ENCODE measurements around the gene TMEM209. TPM values are rescaled to one million over a fixed set of nuclear protein-coding genes. Genes with fewer than 3 reads are reported as not detected.
"Not testable (repeated sequence)": the region's sequence is repeated elsewhere in the genome, so short reads cannot be mapped to it uniquely, and the experiment has no call there.

The TMEM209 gene
- total RNA-seq, 1 experiment from 2014 or later, result 33.9 TPM

DNA sequence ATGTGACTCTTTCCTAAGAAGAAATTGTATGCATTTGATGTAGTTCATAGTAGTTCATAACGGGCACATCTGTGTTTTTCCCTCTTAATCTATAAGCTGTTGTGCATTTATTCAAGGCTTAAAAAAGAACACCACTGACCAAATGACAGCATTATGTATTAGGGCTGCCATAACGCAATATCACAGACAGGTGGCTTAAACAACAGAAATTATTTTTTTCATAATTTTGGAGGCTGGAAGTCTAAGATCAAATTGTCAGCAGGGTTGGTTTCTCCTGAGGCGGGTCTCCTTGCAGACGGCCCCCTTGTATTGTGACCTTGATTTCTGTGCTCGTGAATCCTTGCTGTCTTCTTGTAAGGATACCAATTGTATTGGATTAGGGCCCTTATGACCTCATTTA is 1.8 kb upstream of the TMEM209 start:
- H3K4me1 ChIP-seq, result peaks cover 8% of the 10 kb centered on the region
- H3K9me3 ChIP-seq (replicated peaks), result no peaks in the 10 kb centered on the region; the same call in 1 of the 2 replicates
- no peak overlapping the region for H3K4me3 ChIP-seq
- H3K36me3 ChIP-seq, result peaks cover 9% of the 10 kb centered on the region
- H3K27ac ChIP-seq, result no peak overlapping the region
- no peak for DNase-seq
- no peaks in the 10 kb centered on the region for H3K27me3 ChIP-seq

DNA sequence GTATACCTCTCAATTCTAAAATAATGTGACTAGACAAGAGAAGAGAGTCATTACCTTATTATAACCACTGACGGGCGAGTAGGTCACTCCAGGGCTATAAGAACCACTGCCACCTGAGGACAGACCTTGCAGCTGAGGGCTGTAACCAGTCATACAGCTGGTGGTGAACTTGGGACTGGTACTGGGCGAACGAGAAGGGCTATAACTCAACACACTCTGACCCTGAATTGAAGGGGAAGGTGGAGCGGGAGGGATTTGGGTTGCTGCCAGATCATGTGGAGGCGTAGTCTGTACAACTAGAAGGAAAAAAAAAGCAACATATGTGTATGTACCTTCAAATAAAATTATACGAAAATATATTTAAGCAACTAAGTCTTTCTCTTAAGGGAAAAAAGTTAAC is 3.4 kb downstream of the TMEM209 start:
- Histone ChIP-seq H3K27ac (no peak overlapping the region), H3K27me3 (no peaks in the 10 kb centered on the region), H3K4me3 (no peak overlapping the region), H3K4me1 (no peaks in the 10 kb centered on the region; the same call in 1 of the 2 replicates), H3K9me3 (replicated peaks) (no peaks in the 10 kb centered on the region), H3K36me3 (peaks cover 52% of the 10 kb centered on the region)
- no peak for DNase-seq

DNA sequence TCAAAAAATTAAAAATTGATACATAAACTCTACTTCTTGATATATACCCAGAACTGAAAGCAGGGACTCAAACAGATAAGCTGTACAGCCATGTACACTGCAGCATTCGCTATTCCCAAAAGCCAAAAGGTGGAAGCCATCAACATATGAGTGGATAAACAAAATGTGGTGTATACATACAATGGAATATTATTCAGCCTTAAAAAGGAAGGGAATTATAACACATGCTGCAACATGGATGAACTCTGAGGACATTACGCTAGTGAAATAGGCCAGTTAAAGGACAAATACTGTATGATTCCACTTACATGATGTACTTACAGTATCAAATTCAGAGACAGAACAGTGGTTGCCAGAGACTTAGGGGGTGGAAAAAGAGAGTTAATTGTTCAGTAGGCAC is 8.1 kb downstream of the TMEM209 start:
- peaks cover 54% of the 10 kb centered on the region for H3K36me3 ChIP-seq
- no peaks in the 10 kb centered on the region for H3K4me1 ChIP-seq
- no peak overlapping the region for H3K27ac ChIP-seq
- no peak for DNase-seq
- no peaks in the 10 kb centered on the region for H3K9me3 ChIP-seq (replicated peaks)
- H3K4me3 ChIP-seq, result no peak overlapping the region
- H3K27me3 ChIP-seq, result no peaks in the 10 kb centered on the region

DNA sequence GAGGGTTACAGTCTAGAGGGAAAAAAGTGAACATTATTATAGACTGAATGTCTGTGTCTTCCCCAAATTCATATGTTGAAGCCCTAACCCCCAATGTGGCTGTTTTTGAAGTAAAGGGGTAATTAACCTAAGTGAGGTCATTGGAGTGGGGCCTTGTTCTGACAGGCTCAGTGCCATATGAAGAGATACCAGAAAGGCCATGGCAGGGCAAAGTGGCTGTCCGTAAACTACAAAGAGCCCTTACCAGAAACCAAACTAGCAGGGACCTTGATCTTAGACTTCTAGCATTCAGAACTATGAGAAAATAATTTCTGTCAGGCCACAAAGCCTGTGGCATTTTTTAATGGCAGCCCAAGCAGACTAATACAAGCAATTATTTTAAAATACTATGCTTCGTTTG is 8.7 kb downstream of the TMEM209 start:
- no peaks in the 10 kb centered on the region for H3K4me1 ChIP-seq
- no peak for DNase-seq
- H3K4me3 ChIP-seq, result no peak overlapping the region
- H3K27ac ChIP-seq, result no peak overlapping the region
- H3K36me3 ChIP-seq, result peaks cover 57% of the 10 kb centered on the region
- H3K9me3 ChIP-seq (replicated peaks), result no peaks in the 10 kb centered on the region
- H3K27me3 ChIP-seq, result no peaks in the 10 kb centered on the region

DNA sequence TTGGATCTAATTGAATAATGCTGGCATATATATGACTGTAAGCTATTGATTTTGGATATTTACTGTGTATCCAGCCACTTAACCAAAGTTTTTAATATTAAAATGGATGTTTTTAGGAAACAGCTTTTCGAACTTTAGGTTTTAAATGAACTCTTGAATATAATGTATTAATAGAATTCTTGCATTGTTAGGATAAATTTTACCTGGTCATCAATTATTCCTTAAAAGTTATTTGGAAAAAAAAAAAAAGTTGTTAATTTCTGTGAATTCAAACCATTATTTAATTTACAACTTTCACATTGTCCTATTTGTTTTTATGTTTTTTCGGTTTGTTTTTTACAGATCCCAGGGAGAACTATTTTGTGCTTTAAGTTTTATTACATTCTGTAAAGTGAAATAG is 9.8 kb downstream of the TMEM209 start:
- no peak for DNase-seq
- Histone ChIP-seq H3K27ac (no peak overlapping the region), H3K4me1 (no peaks in the 10 kb centered on the region), H3K27me3 (no peaks in the 10 kb centered on the region), H3K9me3 (replicated peaks) (no peaks in the 10 kb centered on the region), H3K4me3 (no peak overlapping the region), H3K36me3 (peaks cover 55% of the 10 kb centered on the region)

DNA sequence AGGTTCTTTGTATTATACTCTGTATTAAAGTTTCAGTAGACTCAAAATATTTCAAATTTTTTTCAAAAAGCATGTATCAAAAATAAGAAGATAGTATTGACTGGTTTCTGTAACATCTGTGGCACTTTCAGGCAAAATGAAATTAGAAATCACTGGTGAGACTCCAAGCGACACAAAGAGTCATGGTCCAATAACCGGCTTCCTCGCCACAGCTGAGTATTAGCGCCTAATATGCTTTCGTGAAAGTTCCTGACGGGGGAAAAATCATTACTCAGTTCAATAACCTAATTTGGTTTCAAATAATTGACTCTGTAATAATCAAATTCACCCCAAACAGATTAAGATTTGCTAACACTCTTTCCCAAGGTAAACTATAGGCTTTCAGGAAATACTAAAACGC is 13.4 kb downstream of the TMEM209 start:
- no peaks in the 10 kb centered on the region for H3K27me3 ChIP-seq
- no peaks in the 10 kb centered on the region for H3K9me3 ChIP-seq (replicated peaks)
- no peaks in the 10 kb centered on the region for H3K4me1 ChIP-seq
- no peak for DNase-seq
- H3K36me3 ChIP-seq, result peaks cover 27% of the 10 kb centered on the region
- H3K4me3 ChIP-seq, result no peak overlapping the region
- no peak overlapping the region for H3K27ac ChIP-seq

DNA sequence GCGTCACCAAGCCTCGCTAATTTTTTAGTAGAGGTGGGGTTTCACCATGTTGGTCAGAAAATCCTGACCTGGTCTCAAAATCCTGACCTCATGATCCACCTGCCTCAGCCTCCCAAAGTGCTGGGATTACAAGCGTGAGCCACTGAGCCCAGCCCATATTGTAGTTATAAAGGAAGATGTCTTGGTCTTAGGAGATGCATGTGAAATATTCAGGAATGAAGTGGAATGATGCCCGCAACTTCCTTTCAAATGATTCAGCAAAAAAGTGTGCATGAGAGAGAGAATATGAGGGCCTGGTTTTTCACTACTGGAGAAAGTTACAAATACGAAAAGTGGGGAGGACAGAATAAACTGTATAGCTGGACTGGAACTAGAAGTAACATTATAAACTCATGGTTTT is 15.9 kb downstream of the TMEM209 start:
- Histone ChIP-seq H3K4me3 (no peak overlapping the region), H3K27ac (no peak overlapping the region), H3K9me3 (replicated peaks) (no peaks in the 10 kb centered on the region), H3K36me3 (peaks cover 29% of the 10 kb centered on the region), H3K4me1 (no peaks in the 10 kb centered on the region), H3K27me3 (no peaks in the 10 kb centered on the region)
- DNase-seq, result no peak

DNA sequence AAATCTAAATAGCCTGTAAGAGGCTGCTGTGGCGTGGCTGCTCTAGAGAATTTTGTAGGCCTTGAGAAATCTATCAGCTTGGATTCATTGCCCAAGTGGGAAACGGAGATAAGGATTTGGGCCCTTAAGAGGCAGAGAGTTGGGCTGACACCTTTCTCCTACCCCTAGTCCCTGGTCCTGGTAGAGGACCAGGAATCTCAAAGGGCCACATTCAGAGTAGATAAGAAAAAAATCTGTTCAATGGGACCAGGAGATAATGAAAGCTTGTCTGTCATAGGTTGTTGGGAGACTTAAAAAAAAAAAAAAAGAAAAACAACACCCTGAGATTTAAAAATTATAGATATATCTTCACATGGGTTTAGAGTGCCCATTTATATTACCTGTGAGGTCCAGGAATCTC is 17.8 kb downstream of the TMEM209 start:
- no peak overlapping the region for H3K4me3 ChIP-seq
- no peak for DNase-seq
- H3K36me3 ChIP-seq, result peaks cover 44% of the 10 kb centered on the region
- no peaks in the 10 kb centered on the region for H3K9me3 ChIP-seq (replicated peaks)
- H3K4me1 ChIP-seq, result no peaks in the 10 kb centered on the region
- H3K27me3 ChIP-seq, result no peaks in the 10 kb centered on the region
- no peak overlapping the region for H3K27ac ChIP-seq

DNA sequence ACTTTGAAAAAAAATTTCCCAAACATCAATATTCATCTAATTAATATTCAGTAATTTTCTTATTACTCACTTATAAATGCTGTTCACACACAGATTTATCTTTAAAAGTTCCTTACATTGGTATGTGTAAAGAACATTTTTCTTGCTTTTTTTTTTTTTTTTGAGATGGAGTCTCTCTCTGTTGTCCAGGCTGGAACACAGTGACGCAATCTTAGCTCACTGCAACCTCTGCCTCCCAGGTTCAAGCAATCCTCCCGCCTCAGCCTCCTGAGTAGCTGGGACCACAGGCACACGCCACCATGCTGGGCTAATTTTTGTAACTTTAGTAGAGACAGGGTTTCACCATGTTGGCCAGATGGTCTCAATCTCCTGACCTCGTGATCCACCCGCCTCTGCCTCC is 20.9 kb downstream of the TMEM209 start:
- H3K9me3 ChIP-seq (replicated peaks); DNase-seq; H3K4me1 ChIP-seq; H3K27ac ChIP-seq; H3K4me3 ChIP-seq; H3K27me3 ChIP-seq: not testable (repeated sequence)
- peaks cover 49% of the 10 kb centered on the region for H3K36me3 ChIP-seq

DNA sequence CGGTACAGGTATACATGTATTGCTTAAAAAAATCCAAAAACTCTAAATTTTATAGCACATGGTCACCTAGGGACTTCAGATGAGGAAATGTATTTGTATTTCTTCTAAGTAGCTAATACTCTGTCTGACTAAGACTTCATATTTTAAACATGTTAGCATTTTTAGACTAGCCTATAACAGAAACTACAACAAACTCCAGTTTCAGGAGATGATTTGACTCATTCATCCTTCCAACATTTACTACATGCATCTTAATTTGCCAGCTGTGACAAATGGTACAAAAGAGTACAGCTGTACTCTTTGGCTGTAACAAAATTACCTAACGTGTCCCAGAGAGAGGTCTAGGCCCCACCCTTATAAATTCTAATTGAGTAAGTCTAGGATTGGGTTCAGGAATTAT is 22.2 kb downstream of the TMEM209 start:
- no peaks in the 10 kb centered on the region for H3K4me1 ChIP-seq

DNA sequence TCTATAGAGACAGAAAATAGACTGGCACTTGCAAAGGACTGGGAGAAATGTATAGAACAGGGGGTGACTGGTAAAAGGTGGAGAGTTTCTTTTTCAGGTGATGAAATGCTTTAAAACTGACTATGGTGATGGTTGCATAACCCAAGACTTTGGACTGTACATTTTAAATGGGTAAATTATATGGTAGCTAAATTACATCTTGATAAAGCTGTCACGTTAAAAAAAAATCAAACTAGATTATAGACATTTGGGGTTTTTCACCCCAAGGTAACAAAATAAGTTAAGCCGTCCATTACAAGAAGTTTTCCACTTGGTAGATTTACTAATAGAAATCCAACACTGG is 24.0 kb downstream of the TMEM209 start:
- Histone ChIP-seq H3K4me1 (no peaks in the 10 kb centered on the region), H3K27ac (no peak overlapping the region), H3K36me3 (peaks cover 53% of the 10 kb centered on the region), H3K27me3 (no peaks in the 10 kb centered on the region), H3K4me3 (no peak overlapping the region), H3K9me3 (replicated peaks) (no peaks in the 10 kb centered on the region; the same call in 1 of the 2 replicates)
- DNase-seq, result no peak

More for the DNA sequence above, 22.2 kb downstream of the TMEM209 start:
- Histone ChIP-seq H3K27me3 (no peaks in the 10 kb centered on the region), H3K9me3 (replicated peaks) (no peaks in the 10 kb centered on the region; the same call in 1 of the 2 replicates), H3K4me3 (no peak overlapping the region), H3K36me3 (peaks cover 50% of the 10 kb centered on the region), H3K27ac (no peak overlapping the region)
- DNase-seq, result no peak

DNA sequence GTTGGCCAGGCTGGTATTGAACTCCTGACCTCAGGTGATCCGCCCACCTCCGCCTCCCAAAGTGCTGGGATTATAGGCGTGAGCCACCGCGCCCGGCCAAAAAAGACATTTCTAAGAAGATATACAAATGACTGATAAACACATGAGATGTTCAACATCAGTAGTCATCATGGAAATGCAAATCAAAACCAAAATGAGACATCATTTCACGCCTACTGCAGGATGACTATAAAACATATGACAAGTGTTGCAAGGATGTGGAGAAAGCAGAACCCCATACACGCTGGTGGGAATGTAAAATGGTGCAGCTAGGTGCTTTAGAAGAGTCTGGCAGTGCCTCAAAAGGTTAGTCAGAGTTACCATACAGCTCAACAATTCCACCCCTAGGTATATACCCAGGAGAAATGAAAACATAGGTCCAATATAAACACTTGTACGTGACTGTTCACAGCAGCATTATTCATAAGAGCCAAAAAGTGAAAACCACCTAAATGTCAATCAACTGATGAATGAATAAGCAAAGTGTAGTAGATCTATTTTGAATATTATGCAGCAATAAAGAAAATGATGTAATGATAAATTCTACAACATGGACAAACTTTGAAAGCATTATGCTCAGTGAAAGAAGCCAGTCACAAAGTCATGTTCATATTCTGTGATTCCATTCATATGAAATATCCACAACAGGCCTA is 24.5 kb downstream of the TMEM209 start:
- Histone ChIP-seq H3K9me3 (replicated peaks) (no peaks in the 10 kb centered on the region; the same call in 1 of the 2 replicates), H3K36me3 (peaks cover 51% of the 10 kb centered on the region), H3K27ac (no peak overlapping the region), H3K4me1 (no peaks in the 10 kb centered on the region), H3K27me3 (no peaks in the 10 kb centered on the region), H3K4me3 (no peak overlapping the region)
- no peak for DNase-seq

DNA sequence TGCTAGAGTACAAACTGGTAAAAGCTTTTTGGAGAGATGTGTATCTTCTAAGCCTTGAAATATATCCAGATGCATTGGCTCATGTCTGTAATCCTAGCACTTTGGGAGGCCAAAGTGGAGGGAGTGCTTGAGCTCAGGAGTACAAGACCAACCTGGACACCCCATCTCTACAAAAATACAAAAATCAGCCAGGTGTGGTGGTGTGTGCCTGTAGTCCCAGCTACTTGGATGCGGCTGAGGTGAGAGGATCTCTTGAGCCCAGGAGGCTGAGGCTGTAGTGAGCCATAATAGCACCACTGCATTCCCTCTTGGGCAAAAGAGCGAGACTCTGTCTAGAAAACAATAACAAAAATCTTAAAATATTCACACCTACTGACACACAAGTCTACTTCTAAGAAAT is 25.6 kb downstream of the TMEM209 start:
- H3K9me3 ChIP-seq (replicated peaks), result no peaks in the 10 kb centered on the region; the same call in 1 of the 2 replicates
- H3K27me3 ChIP-seq, result no peaks in the 10 kb centered on the region
- no peak overlapping the region for H3K27ac ChIP-seq
- H3K4me3 ChIP-seq, result no peak overlapping the region
- peaks cover 46% of the 10 kb centered on the region for H3K36me3 ChIP-seq
- no peak for DNase-seq
- no peaks in the 10 kb centered on the region for H3K4me1 ChIP-seq

DNA sequence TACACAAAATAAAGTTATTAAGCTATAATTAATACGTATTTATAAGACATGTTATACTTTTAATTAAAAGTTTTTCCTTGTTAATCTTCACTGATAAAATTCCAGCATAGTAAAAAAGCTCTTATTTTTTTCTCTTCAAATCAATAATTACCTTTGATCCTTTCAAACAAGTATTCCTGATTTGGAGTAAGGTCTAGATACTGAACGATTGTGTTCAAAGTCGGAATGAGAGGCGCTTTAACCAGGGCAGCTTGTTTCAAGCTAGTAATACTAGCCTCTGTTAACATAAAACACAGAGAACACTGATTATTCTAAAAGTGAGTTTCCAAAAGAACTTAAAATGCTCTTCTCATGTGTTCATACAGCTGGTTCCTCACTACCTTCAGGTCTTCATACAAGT is 27.0 kb downstream of the TMEM209 start:
- H3K9me3 ChIP-seq (replicated peaks), result no peaks in the 10 kb centered on the region; the same call in 1 of the 2 replicates
- H3K27me3 ChIP-seq, result no peaks in the 10 kb centered on the region
- no peaks in the 10 kb centered on the region for H3K4me1 ChIP-seq
- no peak overlapping the region for H3K4me3 ChIP-seq
- no peak overlapping the region for H3K27ac ChIP-seq
- peaks cover 50% of the 10 kb centered on the region for H3K36me3 ChIP-seq
- DNase-seq, result no peak

DNA sequence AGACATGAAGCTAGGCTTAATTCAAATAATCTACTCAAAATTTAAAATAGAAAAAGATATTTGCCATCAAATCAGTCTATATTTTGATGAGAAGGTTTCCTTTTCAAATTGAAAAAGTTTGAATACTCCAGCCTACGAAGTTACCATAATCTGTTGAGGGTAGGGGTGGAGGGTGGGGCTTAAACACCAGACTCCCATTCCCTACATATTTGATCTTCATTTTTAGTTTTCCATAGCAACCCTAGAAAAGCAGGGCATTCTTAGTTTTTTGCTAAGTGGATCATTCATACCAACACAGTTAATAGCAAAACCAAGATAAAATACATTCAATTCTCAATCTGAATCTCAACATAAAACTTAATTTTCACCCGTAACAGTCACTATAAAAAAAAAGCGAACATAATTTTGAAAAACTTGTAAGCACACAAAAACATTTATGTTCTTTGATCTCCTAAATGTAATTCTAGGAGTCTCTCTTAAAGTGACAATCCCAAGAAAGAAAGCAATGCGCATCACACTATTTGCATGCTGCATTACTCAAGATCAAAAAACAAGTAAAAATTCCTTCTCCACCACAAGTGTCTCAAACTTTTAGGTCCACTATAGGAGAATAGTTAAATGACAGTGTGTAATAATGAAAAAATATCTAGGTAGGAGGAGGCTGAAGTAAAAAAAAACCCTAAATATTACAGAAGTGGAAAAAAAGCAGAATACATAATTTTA is 30.8 kb downstream of the TMEM209 start:
- H3K27me3 ChIP-seq, result no peaks in the 10 kb centered on the region
- peaks cover 53% of the 10 kb centered on the region for H3K36me3 ChIP-seq
- H3K9me3 ChIP-seq (replicated peaks), result no peaks in the 10 kb centered on the region
- H3K27ac ChIP-seq, result no peak overlapping the region
- no peak for DNase-seq
- no peaks in the 10 kb centered on the region for H3K4me1 ChIP-seq
- H3K4me3 ChIP-seq, result no peak overlapping the region

DNA sequence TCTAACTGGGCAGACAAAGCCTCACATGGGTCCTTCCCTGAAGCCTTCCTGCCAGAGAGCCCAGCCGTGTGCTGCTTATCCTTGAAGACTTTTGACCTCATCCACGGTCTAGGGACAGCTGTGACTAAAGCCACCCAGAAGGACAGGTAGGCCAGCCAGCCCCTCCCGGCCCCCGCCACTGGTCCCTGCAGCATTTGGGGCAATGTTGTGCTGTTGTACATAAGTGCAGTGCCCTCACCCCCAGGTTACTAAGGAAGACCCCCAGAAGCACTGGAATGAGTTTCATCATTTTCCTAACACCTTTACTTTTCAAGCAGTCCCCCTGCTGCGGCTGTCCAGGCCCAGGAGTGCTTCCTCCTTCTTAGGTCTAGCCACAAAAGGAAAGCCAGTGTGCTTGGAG is 43.0 kb downstream of the TMEM209 start:
- Histone ChIP-seq H3K27me3 (no peaks in the 10 kb centered on the region), H3K9me3 (replicated peaks) (no peaks in the 10 kb centered on the region), H3K4me1 (no peaks in the 10 kb centered on the region), H3K4me3 (no peak overlapping the region), H3K36me3 (peaks cover 13% of the 10 kb centered on the region), H3K27ac (no peak overlapping the region)
- DNase-seq, result no peak
